H1 (cell line): ENCODE results near the gene HOXC13. TPM values are rescaled to one million over a fixed set of nuclear protein-coding genes. Genes with fewer than 3 reads are reported as not detected.

Experiments
- CTCF ChIA-PET: fragments of 300-600 bp; sonication (Branson Sonifier 250); formaldehyde crosslinking; loops from one replicate; lab custom pipeline; 2021; ENCODE audit not compliant: partially characterized antibody; lab: Charles Lee
- POLR2A ChIA-PET: fragments of 300-600 bp; sonication (Branson Sonifier 250); formaldehyde crosslinking; loops from one replicate; lab custom pipeline; 2021; ENCODE audit warnings: inconsistent platforms; ENCODE audit not compliant: partially characterized antibody; lab: Charles Lee
- DNase-seq, 2 experiments: peaks; one replicate each; pipeline versions ENCODE4 v3.0.0 to v3.0.0-alpha.2; 2010 to 2022; ENCODE audit warnings: low spot score in 2 of 2, low read depth in 1 of 2, mixed read lengths in 1 of 2
- FAIRE-seq: peaks from 2 replicates; lab custom pipeline; 2011; peaks lifted over from hg19 to GRCh38; lab: Jason Lieb, UNC
- H2AFZ ChIP-seq: 2 replicates; pipeline ENCODE4 v1.8.1; 2012; ENCODE audit warnings: low read length, inconsistent platforms
- H2AK5ac ChIP-seq: 2 replicates; pipeline ENCODE4 v1.6.1; 2013; ENCODE audit warnings: low read depth, low read length
- H2BK120ac ChIP-seq: replicated peaks from 2 replicates; pipeline ENCODE3; 2013; ENCODE audit warnings: low read depth, low read length, inconsistent platforms
- H2BK12ac ChIP-seq: 2 replicates; pipeline ENCODE4 v1.6.1; 2013; ENCODE audit warnings: low read depth, low read length
- H2BK15ac ChIP-seq: 2 replicates; pipeline ENCODE4 v1.6.1; 2013; ENCODE audit warnings: low read length
- H2BK20ac ChIP-seq: 2 replicates; pipeline ENCODE4 v1.6.1; 2013; ENCODE audit warnings: low read length
- H2BK5ac ChIP-seq: 2 replicates; pipeline ENCODE4 v1.6.1; 2013; ENCODE audit warnings: low read depth, low read length
- H3K14ac ChIP-seq: 2 replicates; pipeline ENCODE4 v1.6.1; 2013; ENCODE audit warnings: inconsistent platforms; ENCODE audit not compliant: insufficient read length
- H3K18ac ChIP-seq: 2 replicates; pipeline ENCODE4 v1.6.1; 2013; ENCODE audit warnings: low read length; ENCODE audit errors: extremely low read depth
- H3K23ac ChIP-seq: 2 replicates; pipeline ENCODE4 v1.6.1; 2013; ENCODE audit warnings: inconsistent platforms; ENCODE audit not compliant: insufficient read length
- H3K23me2 ChIP-seq: 2 replicates; pipeline ENCODE4 v1.6.1; 2013; ENCODE audit warnings: low read depth, low read length
- H3K27ac ChIP-seq: 2 replicates; pipeline ENCODE4 v1.6.1; 2011; ENCODE audit warnings: low read depth, low read length, inconsistent platforms
- H3K27me3 ChIP-seq, 4 experiments: replicated peaks in 1 of 4; 1 replicate in 1 of 4; 2 replicates in 3 of 4; pipeline versions ENCODE4 v1.6.1 to v1.8.1; 2011 to 2013; ENCODE audit warnings: low read length in 3 of 4, mild to moderate bottlenecking in 3 of 4, inconsistent platforms in 2 of 4, mixed read lengths in 2 of 4, moderate library complexity in 1 of 4; ENCODE audit not compliant: control insufficient read depth in 3 of 4, insufficient read depth in 3 of 4; ENCODE audit errors: extremely low read depth in 1 of 4
- H3K36me3 ChIP-seq, 4 experiments: 2 replicates each; pipeline versions ENCODE4 v1.6.1 to v1.8.1; 2011 to 2013; ENCODE audit warnings: mild to moderate bottlenecking in 4 of 4, low read length in 3 of 4, moderate library complexity in 2 of 4, control low read depth in 1 of 4, inconsistent platforms in 1 of 4; ENCODE audit not compliant: insufficient read depth in 4 of 4, control insufficient read depth in 2 of 4
- H3K4ac ChIP-seq: replicated peaks from 2 replicates; pipeline ENCODE3; 2013; ENCODE audit warnings: low read length, low read depth, mixed read lengths, inconsistent platforms; ENCODE audit not compliant: insufficient read length
- H3K4me1 ChIP-seq, 4 experiments: replicated peaks in 1 of 4; 1 replicate in 1 of 4; 2 replicates in 3 of 4; pipeline versions ENCODE4 v1.6.1 to v1.8.1; 2011 to 2013; ENCODE audit warnings: low read length in 3 of 4, inconsistent platforms in 2 of 4, mixed read lengths in 1 of 4; ENCODE audit not compliant: insufficient read depth in 4 of 4, control insufficient read depth in 3 of 4
- H3K4me2 ChIP-seq, 2 experiments: 2 replicates each; pipeline versions ENCODE4 v1.6.1 to v1.8.1; 2011 to 2013; ENCODE audit warnings: low read depth in 2 of 2, low read length in 2 of 2, control low read depth in 1 of 2, inconsistent platforms in 1 of 2, mild to moderate bottlenecking in 1 of 2; ENCODE audit not compliant: insufficient read depth in 1 of 2
- H3K4me3 ChIP-seq, 4 experiments: fragments of 200-600, 300-600 bp in 1 of 4; sonication (generic), shearing (Covaris generic), sonication (Bioruptor Twin) in 1 of 4; 2 replicates each; pipeline versions ENCODE4 v1.5.1 to v1.8.1; 2011 to 2016; ENCODE audit warnings: low read length in 4 of 4, low read depth in 3 of 4, control low read depth in 2 of 4, inconsistent platforms in 2 of 4, mild to moderate bottlenecking in 2 of 4, mixed read lengths in 1 of 4, moderate library complexity in 1 of 4; ENCODE audit not compliant: insufficient read depth in 2 of 4; ENCODE audit errors: extremely low read depth in 1 of 4
- H3K56ac ChIP-seq: replicated peaks from 2 replicates; pipeline ENCODE3; 2013; ENCODE audit warnings: low read depth, mild to moderate bottlenecking, mixed read lengths, low read length, inconsistent platforms; ENCODE audit not compliant: insufficient read length
- H3K79me1 ChIP-seq: 2 replicates; pipeline ENCODE4 v1.6.1; 2013; ENCODE audit warnings: low read depth, low read length, control low read depth
- H3K79me2 ChIP-seq, 2 experiments: 2 replicates each; pipeline versions ENCODE4 v1.6.1 to v1.8.1; 2012 to 2013; ENCODE audit warnings: low read length in 2 of 2, mild to moderate bottlenecking in 2 of 2, inconsistent platforms in 1 of 2; ENCODE audit not compliant: insufficient read depth in 2 of 2, control insufficient read depth in 1 of 2
- H3K9ac ChIP-seq, 4 experiments: replicated peaks in 1 of 4; 1 replicate in 1 of 4; 2 replicates in 3 of 4; pipeline versions ENCODE4 v1.6.1 to v1.8.1; 2011 to 2013; ENCODE audit warnings: low read depth in 3 of 4, low read length in 3 of 4, control low read depth in 2 of 4, mild to moderate bottlenecking in 2 of 4, moderate library complexity in 2 of 4, inconsistent platforms in 1 of 4; ENCODE audit errors: extremely low read depth in 1 of 4
- H3K9me3 ChIP-seq, 2 experiments: 2 replicates each; pipeline versions ENCODE4 v1.6.1 to v1.8.1; 2012 to 2013; ENCODE audit warnings: mild to moderate bottlenecking in 2 of 2, moderate library complexity in 2 of 2, control low read depth in 1 of 2, inconsistent platforms in 1 of 2, low read depth in 1 of 2, low read length in 1 of 2, mixed read lengths in 1 of 2; ENCODE audit not compliant: insufficient read depth in 2 of 2
- H4K20me1 ChIP-seq, 2 experiments: replicated peaks in 1 of 2; 2 replicates each; pipeline versions ENCODE3 to v1.8.1; 2011 to 2013; ENCODE audit warnings: inconsistent platforms in 2 of 2, low read length in 2 of 2, mild to moderate bottlenecking in 1 of 2; ENCODE audit not compliant: insufficient read depth in 2 of 2, control insufficient read depth in 1 of 2
- H4K5ac ChIP-seq: 2 replicates; pipeline ENCODE4 v1.6.1; 2013; ENCODE audit warnings: low read length, low read depth, mixed read lengths, inconsistent platforms; ENCODE audit not compliant: insufficient read length
- H4K8ac ChIP-seq: 2 replicates; pipeline ENCODE4 v1.8.0; 2013; ENCODE audit warnings: mild to moderate bottlenecking, moderate library complexity, low read length, inconsistent platforms; ENCODE audit not compliant: insufficient read depth; ENCODE audit errors: extremely low read depth
- H4K91ac ChIP-seq: replicated peaks from 2 replicates; pipeline ENCODE3; 2013; ENCODE audit warnings: low read length, mixed read lengths, inconsistent platforms; ENCODE audit not compliant: insufficient read length
- CBX5 ChIP-seq: fragments of 300-800, 300-1000 bp; sonication (generic); IDR thresholded peaks from 2 replicates; pipeline ENCODE4 v1.7.1; 2016; ENCODE audit warnings: antibody characterized with exemption, low read length, low read depth
- WGBS, 2 experiments: shearing (Covaris generic) in 1 of 2; methylation state at CpG; one replicate each; pipeline versions ENCODE4 v1.1.6 to v1.1.7; 2013 to 2015; ENCODE audit warnings: low lambda C conversion rate in 2 of 2, mixed read lengths in 2 of 2, inconsistent platforms in 1 of 2, low coverage in 1 of 2, missing lambda C conversion rate in 1 of 2; ENCODE audit not compliant: insufficient replicate concordance in 2 of 2, insufficient coverage in 1 of 2, insufficient read length in 1 of 2; ENCODE audit errors: extremely low coverage in 1 of 2, missing lambda C conversion rate in 1 of 2; 5-methylcytosine and 5-hydroxymethylcytosine counted together
- polyA plus RNA-seq, 7 experiments: library from polyadenylated mRNA; depleted of rRNA in 3 of 7; stranded (reverse) in 5 of 7; unstranded in 2 of 7; fragments of >200 nt in 5 of 7; fragments of 200-250 nt in 2 of 7; gene quantifications; 1 replicate in 5 of 7; 2 replicates in 1 of 7; 4 replicates in 1 of 7; pipeline versions ENCODE4 v1.2.1 to v1.2.3, GENCODE V29; 2011 to 2013; ENCODE audit warnings: missing spikeins in 2 of 7, mixed read lengths in 2 of 7
- total RNA-seq: library from RNA; stranded (reverse); fragmentation: NEBNext Ultra II Directional; extraction: Animal tissue kit (Norgen Biotek cat#: 25700); gene quantifications from 2 replicates; pipeline ENCODE4 v1.2.1, GENCODE V29; 2021

The HOXC13 gene
- total and polyA plus RNA-seq, 2 of the 8 experiments (the other 6 are each of a cell fraction or from before 2014, with no cell fraction given), result 0.02 TPM; not detected in 1

DNA sequence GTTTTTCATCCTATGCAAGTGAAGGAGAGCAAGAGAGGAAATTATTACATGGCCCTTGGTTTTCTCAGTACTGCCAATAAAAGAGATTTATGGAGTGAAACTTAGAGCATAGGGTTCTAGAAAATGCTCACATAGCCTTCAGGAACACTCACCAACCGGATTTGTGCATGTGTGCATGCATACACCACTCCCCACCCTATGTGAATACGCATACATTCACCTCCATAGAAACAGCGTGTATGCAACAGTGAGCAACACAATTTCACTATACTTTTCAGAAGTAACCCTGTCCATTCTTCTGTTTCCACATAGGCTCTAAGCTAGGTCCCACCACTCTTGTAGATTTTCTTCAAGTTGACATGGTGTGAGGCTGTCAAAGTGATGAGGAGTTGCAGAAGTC, 31.5 kb upstream of the HOXC13 start:
- Histone ChIP-seq H2BK20ac (no peak overlapping the region), H2AFZ (no peak overlapping the region), H2BK15ac (no peak overlapping the region), H3K79me1 (no peaks in the 10 kb centered on the region), H3K4me2 (no peak overlapping the region), H3K23ac (no peak overlapping the region), H3K9me3 (no peaks in the 10 kb centered on the region), H3K79me2 (no peaks in the 10 kb centered on the region), H2BK12ac (no peak overlapping the region), H2AK5ac (no peak overlapping the region), H3K4ac (no peak overlapping the region), H3K56ac (no peak overlapping the region), H3K27me3 (peaks cover 0 to 4% (median 2%) of the 10 kb centered on the region in 4 experiments; a peak in 5 of 7 replicates), H3K18ac (no peak overlapping the region), H2BK5ac (no peak overlapping the region), H4K8ac (no peak overlapping the region), H3K9ac (no peak overlapping the region), H3K36me3 (no peaks in the 10 kb centered on the region), H4K20me1 (no peaks in the 10 kb centered on the region), H4K5ac (no peak overlapping the region), H2BK120ac (no peak overlapping the region)
- ChIA-PET POLR2A (interaction anchor here (1.4 kb wide), 1 partner anchor 37 kb away, joined by 3 read pairs; no protein-coding TSS in a partner anchor), CTCF (no interaction called here)
- no peak for TF ChIP-seq CBX5
- TF ChIP-seq, all 59 proteins: peak for 0
- no peak overlapping the region for H3K4me3 ChIP-seq
- no peak overlapping the region for H3K14ac ChIP-seq
- H3K23me2 ChIP-seq, result no peaks in the 10 kb centered on the region
- no peak for FAIRE-seq
- no peak for DNase-seq
- no peak overlapping the region for H3K27ac ChIP-seq
- no peaks in the 10 kb centered on the region; a peak in 1 of 7 replicates for H3K4me1 ChIP-seq
- WGBS, 2 experiments, result 78% methylated on average over 3 of the region's 3 CpGs; no CpG with 5 or more reads in 1 of the 2 experiments
- no peak overlapping the region for H4K91ac ChIP-seq
